Measurements from ENCODE around the gene CAMK1D.
"Not testable (repeated sequence)": the region's sequence is repeated elsewhere in the genome, so short reads cannot be mapped to it uniquely, and the experiment has no call there.

DNA sequence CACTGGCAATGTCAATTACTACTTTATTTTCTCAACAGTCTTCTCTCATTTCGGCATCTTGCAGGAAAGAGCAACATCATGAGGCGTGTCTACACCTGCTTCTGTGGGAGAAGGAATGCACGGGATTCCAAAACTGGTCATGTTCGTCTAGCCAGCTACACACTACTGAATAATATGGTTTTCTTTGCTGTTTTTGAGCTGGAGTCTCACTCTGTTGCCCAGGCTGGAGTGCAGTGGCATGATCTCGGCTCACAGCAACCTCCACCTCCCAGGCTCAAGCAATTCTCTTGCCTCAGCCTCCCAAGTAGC, 376.2 kb downstream of the CAMK1D start:
- TF ChIP-seq, protein P1, sequence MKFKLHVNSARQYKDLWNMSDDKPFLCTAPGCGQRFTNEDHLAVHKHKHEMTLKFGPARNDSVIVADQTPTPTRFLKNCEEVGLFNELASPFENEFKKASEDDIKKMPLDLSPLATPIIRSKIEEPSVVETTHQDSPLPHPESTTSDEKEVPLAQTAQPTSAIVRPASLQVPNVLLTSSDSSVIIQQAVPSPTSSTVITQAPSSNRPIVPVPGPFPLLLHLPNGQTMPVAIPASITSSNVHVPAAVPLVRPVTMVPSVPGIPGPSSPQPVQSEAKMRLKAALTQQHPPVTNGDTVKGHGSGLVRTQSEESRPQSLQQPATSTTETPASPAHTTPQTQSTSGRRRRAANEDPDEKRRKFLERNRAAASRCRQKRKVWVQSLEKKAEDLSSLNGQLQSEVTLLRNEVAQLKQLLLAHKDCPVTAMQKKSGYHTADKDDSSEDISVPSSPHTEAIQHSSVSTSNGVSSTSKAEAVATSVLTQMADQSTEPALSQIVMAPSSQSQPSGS (IDR thresholded peaks at IDR 0.05; ENCODE audit: low read length), result not testable (repeated sequence)
- TF ChIP-seq POLR2A (IDR thresholded peaks at IDR 0.05; ENCODE audit: control extremely low read depth in 1 of 2, low read depth in 2 of 2, low read length in 2 of 2); RXRA (IDR thresholded peaks at IDR 0.05; ENCODE audit: insufficient read depth, low read depth, low read length); PHF8 (conservative IDR thresholded peaks at IDR 0.05; ENCODE audit: low read depth, low read length); TAF1 (IDR thresholded peaks at IDR 0.05; ENCODE audit: low read depth, low read length): not testable (repeated sequence)
- TF ChIP-seq, protein P2, sequence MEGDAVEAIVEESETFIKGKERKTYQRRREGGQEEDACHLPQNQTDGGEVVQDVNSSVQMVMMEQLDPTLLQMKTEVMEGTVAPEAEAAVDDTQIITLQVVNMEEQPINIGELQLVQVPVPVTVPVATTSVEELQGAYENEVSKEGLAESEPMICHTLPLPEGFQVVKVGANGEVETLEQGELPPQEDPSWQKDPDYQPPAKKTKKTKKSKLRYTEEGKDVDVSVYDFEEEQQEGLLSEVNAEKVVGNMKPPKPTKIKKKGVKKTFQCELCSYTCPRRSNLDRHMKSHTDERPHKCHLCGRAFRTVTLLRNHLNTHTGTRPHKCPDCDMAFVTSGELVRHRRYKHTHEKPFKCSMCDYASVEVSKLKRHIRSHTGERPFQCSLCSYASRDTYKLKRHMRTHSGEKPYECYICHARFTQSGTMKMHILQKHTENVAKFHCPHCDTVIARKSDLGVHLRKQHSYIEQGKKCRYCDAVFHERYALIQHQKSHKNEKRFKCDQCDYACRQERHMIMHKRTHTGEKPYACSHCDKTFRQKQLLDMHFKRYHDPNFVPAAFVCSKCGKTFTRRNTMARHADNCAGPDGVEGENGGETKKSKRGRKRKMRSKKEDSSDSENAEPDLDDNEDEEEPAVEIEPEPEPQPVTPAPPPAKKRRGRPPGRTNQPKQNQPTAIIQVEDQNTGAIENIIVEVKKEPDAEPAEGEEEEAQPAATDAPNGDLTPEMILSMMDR (IDR thresholded peaks at IDR 0.05; ENCODE audit: control extremely low read depth in 1 of 3, insufficient read depth in 1 of 3, low read depth in 1 of 3, low read length in 3 of 3), result not testable (repeated sequence)

Measured in H1 (cell line).